HG03439 (cell line): Measurements from ENCODE around the gene CFAP20DC.
"Not testable (repeated sequence)": the region's sequence is repeated elsewhere in the genome, so short reads cannot be mapped to it uniquely, and the experiment has no call there.

Experiments used
- ATAC-seq: cut with Tn5 transposase; IDR thresholded peaks from one replicate; pipeline ENCODE4 v1.9.1; 2021; ENCODE audit warnings: mild to moderate bottlenecking, moderate library complexity; ENCODE audit not compliant: unreplicated experiment

CFAP20DC gene

DNA sequence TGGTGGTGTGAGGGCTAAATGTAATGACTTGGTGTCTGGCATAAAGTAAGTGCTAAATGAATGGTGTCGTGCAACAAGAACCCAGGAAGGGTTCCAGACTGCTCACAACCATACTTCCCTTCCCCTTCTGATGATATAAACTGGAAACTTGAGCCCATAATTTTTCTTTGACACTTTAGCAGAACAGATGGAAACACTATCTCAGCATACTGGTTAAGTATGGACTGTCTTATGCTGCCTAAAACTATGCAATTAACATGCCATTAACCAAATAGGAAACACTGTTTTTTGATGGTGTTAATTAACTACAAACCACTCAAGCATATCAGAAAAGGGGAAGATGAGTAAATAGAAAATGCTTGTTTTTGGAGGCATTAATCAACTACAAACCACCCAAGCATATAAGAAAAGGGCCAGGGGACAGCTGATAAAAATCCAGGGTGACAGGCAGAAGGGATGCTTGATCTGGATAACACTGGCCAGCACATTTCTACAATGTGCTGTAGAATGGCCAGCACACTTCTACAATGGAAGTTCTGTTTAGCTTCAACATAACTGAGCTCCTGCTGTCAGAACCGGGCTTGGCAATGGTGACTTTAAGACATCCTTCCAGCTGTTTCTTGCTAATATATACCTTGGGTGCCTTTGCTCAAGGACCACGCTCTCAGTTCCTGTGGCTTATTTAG lies 297.8 kb downstream of the CFAP20DC start:
- ATAC-seq, result no peak

DNA sequence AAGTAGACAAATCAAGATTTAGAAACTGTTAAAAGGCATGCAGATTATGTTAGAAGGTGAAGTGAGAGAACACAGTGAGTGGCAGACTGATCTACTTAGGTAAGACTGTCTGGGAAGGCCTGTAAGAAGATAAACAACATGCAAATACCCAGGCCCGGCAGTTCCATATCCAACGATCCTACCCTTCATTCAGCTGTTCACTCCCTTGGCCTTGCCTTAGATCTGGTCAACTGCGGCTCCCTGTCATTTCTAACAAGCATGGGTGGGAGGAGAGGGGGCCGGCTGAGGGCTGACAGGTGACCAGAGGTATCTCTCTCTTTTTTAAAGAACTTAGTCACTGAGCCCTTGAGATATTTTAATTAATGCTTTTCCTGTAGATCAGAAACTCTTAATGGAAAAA lies 298.6 kb downstream of the CFAP20DC start:
- ATAC-seq, result no peak

DNA sequence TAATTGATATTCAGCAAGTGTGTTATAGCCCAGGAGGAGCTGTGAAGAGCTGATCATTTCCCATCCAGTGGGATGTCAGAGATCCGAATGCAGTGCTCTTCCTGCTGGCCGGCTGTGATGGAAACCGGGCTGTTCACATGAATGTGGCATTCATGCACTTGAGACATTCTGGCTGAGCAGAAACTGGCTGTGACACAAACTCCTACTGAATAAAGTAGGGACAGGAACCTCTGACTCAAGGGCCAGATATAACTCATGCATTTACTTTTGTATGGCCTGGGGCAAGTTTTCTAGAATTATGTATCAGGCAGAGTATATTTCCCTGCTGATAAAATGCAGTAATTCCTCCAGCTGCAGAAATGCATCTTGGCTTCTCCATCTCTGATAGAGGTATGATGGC lies 299.9 kb downstream of the CFAP20DC start:
- no peak for ATAC-seq

DNA sequence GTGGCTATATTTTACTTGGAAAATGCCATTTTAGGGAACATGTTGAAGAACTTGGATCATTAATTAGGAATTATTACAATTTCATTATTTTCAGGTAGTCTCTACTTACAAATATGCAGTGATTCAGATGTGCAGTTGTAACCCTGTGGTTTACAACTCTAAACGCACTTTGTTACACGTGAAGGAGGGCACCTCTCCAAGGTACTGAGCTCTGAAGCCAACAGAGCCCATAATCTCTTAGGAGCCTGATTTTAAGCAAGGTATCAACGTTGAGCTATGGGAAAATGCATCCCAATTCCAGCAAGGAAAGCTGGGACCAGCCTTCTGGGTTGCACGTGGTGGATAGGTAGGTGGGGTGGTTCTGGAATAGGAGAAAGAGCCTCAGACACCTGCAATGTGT lies 301.8 kb downstream of the CFAP20DC start:
- ATAC-seq, result no peak

DNA sequence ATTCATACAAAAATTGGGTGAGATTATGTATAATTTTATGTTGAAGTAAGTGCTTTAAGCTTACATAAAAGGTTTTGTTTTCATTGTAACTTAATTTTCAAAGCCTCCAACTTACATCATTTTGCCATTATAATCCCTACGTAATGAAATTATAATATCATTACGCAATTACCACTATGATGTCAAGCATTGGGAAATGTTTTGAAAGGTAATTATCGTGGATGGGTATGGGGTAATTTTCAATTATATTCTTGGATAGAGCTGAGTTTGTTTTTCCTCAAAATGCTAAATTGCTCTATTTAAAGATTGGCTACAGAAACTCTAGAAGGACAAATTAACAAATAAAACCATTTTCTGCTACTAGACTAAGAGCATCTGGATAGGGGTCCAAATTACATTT lies 303.1 kb downstream of the CFAP20DC start:
- ATAC-seq, result no peak

DNA sequence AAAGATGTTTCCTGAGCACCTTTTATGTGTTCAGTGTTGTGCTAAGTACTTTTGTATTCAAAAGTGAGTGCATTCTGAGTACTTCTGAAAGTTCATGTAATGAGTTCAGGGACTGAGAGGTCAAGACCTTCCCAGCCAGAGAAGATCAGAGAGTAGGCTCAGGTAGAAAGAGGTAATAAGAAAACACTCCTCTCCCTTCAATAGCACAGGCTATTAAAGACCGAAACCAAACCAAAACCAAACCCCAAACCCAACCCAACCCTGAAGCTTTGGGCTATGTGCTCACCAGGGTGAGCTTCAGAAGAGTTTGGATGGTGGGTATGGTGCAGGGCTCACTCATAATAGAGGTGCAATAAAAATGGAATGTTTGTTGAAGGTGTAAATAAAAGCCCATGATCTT lies 306.5 kb downstream of the CFAP20DC start:
- ATAC-seq, result no peak

DNA sequence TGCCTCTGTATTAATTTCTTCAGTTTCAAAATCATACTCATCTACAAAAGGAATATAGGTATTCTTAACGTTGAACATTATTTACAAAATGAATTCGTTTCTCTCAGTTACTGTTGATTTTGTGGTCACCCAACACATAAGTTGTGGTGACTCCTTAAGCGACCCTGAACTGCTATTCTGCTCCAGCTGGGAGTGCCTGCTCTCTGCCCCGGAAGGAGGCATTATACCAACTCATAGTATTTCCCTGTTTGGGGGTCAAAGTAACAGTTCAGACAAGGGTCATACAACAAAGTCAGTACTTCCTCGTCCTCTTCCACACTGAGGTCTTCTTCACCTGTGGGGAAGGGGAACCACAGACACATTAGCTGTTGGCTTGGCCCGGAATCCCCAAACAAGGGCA lies 307.6 kb downstream of the CFAP20DC start:
- no peak for ATAC-seq

DNA sequence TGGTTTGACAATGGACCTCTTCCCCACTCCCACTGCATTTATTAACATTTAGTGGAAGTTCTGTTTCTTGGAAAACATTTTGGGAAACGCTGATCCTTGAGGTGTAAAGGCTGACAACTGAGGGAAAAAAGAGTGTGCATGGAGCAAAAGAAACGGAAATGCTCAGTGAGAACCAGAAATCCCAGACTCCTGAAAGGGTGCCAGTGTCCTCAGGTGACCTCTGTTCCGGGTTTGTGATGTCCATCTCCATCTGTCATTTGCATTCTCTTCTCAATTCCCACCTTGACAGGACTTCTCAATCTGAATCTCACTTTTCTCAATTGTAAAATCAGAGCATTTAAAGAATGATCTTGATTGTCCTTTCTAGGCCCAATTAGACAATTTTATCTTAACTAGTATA lies 312.2 kb downstream of the CFAP20DC start:
- no peak for ATAC-seq

DNA sequence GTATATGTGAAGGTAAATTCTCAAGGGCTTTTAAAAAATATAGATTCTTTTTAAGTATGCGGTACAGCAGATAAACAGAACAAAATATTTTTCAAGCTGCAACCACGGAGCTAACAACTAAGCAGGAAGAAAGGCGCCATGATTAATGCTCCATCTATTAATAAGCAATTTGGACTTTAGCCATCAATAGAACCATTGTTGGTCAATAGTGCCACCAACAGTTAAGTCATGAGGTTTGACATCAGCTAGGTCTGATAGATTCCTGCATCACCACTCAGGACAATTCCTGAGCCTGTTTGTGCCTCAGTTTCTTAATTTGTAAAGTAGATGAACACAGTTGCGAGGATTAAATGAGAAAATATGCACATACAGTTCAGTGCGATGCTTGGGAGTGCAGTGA lies 318.2 kb downstream of the CFAP20DC start:
- no peak for ATAC-seq

DNA sequence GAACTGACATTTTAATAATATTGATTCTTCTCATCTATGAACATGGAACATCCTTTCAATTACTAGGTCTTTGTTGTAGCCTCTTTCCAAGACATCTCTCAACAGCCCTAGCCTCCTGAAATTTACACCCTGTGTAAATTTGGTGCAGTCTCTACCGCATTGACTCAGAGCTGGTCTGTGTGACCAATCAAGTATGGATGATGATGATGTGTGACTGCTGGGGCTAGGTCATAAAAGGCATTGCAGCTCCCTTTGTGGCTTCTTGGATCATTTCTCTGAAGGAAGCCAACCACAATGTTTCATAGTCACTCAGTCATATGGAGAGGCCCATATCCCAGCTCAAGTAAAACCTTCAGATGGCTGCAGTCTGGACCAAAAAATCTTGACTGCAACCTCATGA lies 321.1 kb downstream of the CFAP20DC start:
- no peak for ATAC-seq

DNA sequence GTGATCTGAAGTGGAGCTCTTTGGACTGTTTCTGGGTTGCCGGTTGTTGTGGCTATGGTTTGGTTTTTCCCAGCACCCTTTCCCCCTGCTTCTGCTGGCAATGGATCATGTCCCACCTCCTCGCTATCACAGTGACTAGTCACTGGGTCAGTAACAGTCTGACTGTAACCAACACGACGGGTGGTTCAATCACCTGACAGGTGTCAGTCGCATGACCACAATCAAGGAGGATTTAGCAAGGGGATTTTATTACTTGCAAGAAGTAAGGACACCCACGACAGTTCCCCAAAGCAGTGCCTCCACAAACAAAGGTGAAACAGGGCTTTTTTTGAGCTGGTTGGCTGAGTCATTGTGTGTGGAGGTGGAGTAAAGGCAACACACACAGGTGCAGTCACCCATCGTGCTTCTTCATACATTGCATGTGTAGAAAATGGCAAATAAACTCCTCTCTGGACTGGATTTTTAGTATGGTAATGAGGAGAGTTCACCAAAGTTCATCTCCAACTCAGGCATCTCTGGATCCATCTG lies 324.4 kb downstream of the CFAP20DC start:
- ATAC-seq, result no peak

DNA sequence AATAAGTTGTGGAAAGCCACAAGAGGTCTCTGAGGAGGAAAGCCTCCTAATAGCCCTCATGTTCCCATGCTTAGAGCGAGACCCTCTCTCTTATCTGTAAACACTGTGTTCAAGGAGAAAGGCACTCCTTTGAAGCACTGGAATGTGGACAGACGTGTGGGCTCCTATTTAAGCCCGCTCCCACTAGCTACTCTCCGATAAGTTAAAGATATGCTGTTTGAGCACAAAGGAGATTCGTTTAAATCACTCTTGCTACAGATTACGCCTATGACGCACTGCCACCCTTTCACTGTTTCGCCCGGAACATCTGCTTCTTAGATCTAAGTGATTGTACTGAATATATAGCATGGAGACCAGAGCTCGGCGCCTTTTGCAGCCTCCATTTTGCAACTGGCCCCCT lies 325.5 kb downstream of the CFAP20DC start:
- no peak for ATAC-seq

DNA sequence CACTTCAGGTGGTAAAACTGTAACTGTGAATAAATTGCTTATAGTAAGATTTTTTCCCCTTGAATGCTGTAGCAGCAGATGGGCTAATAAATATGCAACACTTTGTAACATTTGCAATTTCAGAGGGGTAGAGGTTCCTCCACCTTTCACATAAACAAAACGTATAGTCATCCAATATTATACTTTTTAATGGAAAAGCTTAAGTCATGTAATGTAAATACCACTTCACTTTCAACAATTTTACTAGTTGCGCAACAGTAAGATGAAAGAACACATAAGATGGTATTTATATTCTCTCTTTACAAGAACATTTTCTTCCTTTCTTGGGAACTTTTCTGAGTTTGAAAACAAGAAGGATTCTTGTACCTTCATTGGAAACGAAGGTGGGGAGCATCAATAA lies 326.7 kb downstream of the CFAP20DC start:
- ATAC-seq, result no peak

DNA sequence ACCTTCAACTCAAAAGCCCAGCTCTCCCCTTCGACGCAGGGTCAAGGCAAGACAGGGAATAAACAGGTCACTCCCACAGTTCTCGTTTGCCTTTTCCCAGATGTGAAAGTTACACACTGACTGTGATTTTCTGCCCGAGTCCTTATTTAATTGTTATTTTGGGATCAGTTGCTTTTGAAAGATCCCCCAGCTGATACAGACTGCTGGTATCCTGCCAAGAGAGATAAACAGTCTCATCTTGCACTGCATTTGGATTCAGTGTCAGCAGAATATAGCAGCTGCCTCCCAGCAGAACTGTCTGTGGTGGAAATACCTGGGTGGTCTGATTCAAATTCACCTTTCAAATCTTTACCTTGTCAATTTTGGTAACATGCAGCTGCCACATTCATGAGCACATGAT lies 327.3 kb downstream of the CFAP20DC start:
- no peak for ATAC-seq

DNA sequence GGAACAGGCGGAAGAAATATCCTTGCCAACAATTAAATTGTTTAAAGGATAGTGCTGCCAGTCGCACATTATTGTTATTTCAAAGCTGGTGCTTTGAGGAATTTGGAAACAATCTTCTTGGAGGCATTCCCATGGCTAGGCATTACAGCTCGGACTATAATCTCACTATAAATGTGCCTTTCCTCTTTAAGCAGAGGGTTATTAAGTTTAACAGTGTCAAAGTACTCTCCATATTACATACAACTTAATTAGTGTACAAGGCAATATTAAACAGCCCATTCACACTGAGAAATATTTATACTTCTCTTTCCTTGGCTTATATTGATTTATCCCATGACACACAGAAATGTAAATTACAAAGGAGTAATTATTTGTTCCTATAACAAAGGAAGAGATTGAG lies 329.3 kb downstream of the CFAP20DC start:
- no peak for ATAC-seq

DNA sequence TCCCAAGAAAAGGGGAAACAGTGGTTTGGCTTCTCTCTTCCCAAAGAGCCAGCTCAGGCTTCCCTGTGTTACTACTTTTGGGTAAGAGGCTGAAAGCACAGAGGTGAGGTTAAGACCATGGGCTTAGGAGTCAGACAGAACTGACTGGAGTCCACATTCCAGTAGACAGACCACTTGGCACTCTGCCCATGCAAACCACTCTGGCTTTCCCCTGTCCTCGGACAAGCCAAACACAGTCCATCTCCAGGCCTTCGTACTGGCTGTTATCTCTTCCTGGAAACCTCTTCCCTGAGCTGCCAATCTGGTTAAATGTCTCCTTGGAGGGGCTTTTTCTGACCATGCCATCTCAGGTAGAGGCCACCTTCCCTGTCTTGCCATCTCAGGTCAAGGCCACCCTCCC lies 330.1 kb downstream of the CFAP20DC start:
- ATAC-seq, result no peak

DNA sequence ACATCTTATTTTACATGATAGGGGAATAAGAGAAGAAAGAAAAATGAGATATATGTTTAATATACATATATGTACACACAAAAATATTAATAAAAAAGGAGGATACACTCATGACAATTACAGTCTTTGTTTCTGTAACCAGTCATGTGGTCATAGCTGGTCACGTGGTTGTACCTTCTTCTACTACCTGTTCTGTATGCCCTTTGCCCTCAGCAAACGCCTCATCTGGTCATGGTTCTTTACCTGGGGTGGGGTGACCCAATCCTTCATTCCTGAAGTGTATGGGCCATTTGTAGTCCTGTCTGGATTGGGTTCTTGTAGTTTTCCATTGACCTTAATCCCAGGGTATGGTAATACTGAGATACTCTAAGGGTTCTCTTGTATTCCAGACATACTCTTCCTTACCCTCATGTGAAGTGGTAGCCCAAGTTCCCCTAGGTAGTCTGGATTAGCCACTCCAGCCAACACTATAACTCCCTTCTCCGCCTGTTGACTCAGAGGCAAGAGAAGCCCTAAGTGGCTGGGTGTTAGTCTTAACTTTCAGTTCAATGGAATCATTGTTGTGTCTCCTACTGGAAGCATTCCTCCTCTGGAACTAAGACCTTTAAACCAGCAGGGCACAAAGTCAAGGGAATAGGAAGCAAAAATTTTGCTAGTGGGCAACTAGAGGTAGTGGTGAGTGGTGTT lies 336.0 kb downstream of the CFAP20DC start:
- no peak for ATAC-seq

DNA sequence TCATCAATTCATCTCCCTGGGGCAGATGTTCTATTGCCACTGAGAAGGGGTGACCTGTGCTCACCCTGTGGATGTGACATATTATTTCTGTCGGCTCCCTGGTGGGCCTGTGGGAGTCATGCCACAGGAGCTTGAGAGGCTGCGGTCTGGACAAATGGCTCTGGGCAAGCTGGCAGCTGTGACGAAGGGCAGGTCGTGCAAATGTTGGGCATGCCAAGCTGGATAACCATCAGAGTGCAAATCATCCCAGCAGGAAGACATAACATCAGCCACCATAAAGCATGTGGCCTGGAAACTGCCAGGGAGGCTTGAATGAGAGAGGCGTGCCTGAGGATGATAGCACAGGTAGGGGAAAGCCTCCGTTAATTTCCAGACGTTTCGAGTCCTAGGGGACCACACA lies 338.0 kb downstream of the CFAP20DC start:
- no peak for ATAC-seq

DNA sequence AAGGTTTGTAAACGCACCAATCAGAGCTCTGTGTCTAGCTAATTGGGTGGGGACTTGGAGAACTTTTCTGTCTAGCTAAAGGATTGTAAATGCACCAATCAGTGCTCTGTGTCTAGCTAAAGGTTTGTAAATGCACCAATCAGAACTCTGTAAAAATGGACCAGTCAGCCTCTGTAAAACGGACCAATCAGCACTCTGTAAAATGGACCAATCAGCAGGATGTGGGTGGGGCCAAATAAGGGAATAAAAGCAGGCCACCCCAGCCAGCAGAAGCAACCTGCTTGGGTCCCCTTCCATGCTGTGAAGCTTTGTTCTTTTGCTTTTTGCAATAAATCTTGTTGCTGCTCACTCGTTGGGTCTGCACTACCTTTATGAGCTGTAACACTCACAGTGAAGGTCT lies 340.8 kb downstream of the CFAP20DC start:
- not testable (repeated sequence) for ATAC-seq

DNA sequence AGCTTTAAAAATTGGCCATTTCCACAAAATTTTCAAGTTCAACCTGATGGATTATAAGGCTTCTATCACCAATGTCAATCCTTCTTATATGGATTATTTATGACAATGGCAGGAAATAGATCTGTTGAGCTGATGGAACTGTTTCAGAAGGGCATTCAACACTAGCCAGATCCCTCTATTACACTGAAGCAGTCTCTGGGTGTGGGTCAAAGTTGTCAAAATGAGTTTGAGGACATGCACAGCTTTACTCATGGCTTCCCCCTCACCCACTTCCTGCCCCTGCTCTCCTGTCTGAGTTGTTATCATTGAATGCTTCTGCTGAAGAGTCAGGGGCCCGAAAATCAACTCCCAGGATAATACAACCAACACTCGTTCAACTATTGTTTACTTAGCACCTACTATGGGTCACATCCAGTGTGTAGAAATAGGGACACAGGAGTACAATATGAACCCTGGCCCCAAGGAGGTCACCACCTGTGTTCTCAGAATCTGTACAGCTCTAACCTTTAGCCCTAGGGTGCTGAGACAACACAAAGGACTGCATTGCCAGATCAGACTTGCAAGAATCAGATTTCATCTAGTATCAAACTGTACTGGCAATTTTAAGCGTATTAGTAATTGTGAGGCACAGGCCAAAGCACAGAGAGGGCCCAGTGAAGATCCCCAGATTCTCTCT lies 341.6 kb downstream of the CFAP20DC start:
- ATAC-seq, result no peak

DNA sequence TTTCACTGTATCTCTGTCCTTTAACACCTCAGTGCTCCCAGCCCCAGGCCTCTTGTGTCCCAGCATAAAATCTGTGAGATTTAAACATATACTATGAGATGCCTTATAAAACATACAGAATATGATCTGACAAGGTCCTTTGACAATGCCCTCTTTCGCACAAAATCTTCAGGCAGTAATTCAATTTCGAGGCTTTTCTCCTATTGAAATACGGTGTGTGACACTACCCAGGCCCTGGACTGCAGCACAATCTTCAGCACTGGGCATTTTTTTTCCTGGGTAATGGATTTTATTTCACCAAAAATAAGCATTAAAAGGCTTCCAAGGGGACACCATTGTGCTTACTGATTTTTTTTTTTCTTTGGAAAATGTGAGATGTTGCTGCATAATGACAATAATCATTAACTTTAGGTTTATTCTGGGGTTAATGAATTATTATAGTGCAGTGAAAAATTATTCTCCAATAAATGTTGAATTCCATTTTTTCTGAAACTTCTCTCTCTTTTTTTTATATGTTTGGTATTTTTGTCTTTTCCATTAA lies 342.4 kb downstream of the CFAP20DC start:
- no peak for ATAC-seq
